ENCODE data around the gene ENPP3. TPM values are rescaled to one million over a fixed set of nuclear protein-coding genes. Genes with fewer than 3 reads are reported as not detected.

Gene ENPP3
- total RNA-seq, 1 donor from 2014 or later, result not detected

DNA sequence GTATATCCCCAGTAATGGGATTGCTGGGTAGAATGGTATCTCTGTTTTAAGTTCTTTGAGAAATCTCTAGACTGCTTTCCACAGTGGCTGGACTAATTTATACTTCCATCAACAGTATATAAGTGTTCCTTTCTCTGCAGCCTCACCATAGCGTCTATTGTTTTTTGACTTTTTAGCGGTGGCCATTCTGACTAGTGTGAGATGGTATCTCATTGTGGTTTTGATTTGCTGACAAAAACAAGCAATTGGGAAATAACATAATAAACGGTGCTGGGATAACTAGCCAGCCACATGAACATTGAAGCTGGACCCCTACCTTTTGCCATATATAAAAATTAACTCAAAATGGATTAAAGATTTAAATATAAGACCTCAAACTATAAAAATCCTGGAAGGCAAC is 49.9 kb downstream of the ENPP3 start:
- H3K9me3 Mint-ChIP-seq (ENCODE audit: low read depth), result no peaks in the 10 kb centered on the region

DNA sequence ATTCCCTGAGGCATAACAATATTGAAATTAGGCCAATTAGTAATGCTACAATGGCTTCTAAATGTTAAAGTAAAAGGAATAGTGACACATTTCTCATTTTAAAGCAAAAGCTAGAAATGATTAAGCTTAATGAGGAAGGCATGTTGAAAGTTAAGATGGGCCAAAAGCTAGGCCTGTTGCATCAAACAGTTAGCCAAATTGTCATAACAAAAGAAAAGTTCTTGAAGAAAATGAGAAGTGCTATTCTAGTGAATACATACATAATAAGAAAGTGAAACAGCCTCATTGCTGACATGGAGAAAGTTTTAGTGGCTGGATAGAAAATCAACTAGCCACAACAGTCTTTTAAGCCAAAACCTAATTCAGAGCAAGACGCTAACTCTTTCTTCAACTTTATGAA is 51.2 kb downstream of the ENPP3 start:
- H3K36me3 Mint-ChIP-seq (ENCODE audit: low read depth), result no peaks in the 10 kb centered on the region

More for the DNA sequence above, 49.9 kb downstream of the ENPP3 start:
- no peak overlapping the region for H3K27ac Mint-ChIP-seq (ENCODE audit: unreplicated experiment)
- peaks cover 4% of the 10 kb centered on the region for H3K4me1 Mint-ChIP-seq (ENCODE audit: low read depth)
- DNase-seq (ENCODE audit: low spot score), result no peak
- no peaks in the 10 kb centered on the region for H3K36me3 Mint-ChIP-seq (ENCODE audit: low read depth)
- TF ChIP-seq, protein P1, sequence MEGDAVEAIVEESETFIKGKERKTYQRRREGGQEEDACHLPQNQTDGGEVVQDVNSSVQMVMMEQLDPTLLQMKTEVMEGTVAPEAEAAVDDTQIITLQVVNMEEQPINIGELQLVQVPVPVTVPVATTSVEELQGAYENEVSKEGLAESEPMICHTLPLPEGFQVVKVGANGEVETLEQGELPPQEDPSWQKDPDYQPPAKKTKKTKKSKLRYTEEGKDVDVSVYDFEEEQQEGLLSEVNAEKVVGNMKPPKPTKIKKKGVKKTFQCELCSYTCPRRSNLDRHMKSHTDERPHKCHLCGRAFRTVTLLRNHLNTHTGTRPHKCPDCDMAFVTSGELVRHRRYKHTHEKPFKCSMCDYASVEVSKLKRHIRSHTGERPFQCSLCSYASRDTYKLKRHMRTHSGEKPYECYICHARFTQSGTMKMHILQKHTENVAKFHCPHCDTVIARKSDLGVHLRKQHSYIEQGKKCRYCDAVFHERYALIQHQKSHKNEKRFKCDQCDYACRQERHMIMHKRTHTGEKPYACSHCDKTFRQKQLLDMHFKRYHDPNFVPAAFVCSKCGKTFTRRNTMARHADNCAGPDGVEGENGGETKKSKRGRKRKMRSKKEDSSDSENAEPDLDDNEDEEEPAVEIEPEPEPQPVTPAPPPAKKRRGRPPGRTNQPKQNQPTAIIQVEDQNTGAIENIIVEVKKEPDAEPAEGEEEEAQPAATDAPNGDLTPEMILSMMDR (IDR thresholded peaks at IDR 0.05), result no peak
- H3K4me3 Mint-ChIP-seq (ENCODE audit: unreplicated experiment), result no peak overlapping the region
- no peaks in the 10 kb centered on the region for H3K27me3 Mint-ChIP-seq (ENCODE audit: low read depth)

DNA sequence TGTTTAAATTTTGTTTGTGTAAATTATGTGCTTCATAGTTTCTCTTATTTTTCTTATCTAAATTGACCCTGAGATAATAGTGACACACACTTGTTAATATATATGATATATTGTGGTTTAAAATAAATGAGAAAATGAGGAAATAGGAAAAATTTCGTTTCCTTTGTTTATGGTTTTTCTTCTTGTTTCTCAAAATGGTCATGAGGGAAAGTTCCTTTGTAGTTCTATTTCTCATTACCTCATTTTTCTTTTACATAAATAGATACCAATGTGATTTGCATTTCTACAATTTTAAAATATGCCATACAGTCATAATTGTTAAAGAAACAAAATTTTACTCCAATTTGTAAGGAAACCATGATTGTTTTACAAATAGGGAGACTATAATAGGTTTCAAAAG is 54.9 kb downstream of the ENPP3 start:
- no peaks in the 10 kb centered on the region for H3K36me3 Mint-ChIP-seq (ENCODE audit: low read depth)
- TF ChIP-seq, protein P1 (IDR thresholded peaks at IDR 0.05), result no peak
- no peaks in the 10 kb centered on the region for H3K27me3 Mint-ChIP-seq (ENCODE audit: low read depth)
- no peaks in the 10 kb centered on the region for H3K9me3 Mint-ChIP-seq (ENCODE audit: low read depth)
- no peak for DNase-seq (ENCODE audit: low spot score)
- H3K27ac Mint-ChIP-seq (ENCODE audit: unreplicated experiment), result no peak overlapping the region
- H3K4me3 Mint-ChIP-seq (ENCODE audit: unreplicated experiment), result no peak overlapping the region
- H3K4me1 Mint-ChIP-seq (ENCODE audit: low read depth), result no peaks in the 10 kb centered on the region

More for the DNA sequence above, 51.2 kb downstream of the ENPP3 start:
- Mint-ChIP-seq H3K27me3 (ENCODE audit: low read depth) (no peaks in the 10 kb centered on the region), H3K4me3 (ENCODE audit: unreplicated experiment) (no peak overlapping the region), H3K27ac (ENCODE audit: unreplicated experiment) (no peak overlapping the region), H3K4me1 (ENCODE audit: low read depth) (no peaks in the 10 kb centered on the region), H3K9me3 (ENCODE audit: low read depth) (no peaks in the 10 kb centered on the region)
- TF ChIP-seq, protein P1 (IDR thresholded peaks at IDR 0.05), result no peak
- DNase-seq (ENCODE audit: low spot score), result no peak

DNA sequence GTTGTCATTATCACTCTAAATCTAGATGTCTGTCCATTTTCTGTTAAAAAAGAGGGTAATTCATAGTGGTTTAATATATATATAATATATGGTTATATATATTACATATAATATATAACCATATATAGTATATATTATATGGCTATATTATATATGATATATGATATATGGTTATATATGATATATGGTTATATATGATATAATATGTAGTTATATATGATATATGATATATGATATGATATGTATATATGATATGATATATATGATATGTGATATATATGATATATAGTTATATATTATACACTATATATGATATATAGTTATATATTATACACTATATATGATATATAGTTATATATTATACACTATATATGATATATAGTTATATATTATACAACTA is 55.5 kb downstream of the ENPP3 start:
- Mint-ChIP-seq H3K4me3 (ENCODE audit: unreplicated experiment) (no peak overlapping the region), H3K36me3 (ENCODE audit: low read depth) (no peaks in the 10 kb centered on the region), H3K27ac (ENCODE audit: unreplicated experiment) (no peak overlapping the region), H3K9me3 (ENCODE audit: low read depth) (no peaks in the 10 kb centered on the region), H3K4me1 (ENCODE audit: low read depth) (no peaks in the 10 kb centered on the region), H3K27me3 (ENCODE audit: low read depth) (no peaks in the 10 kb centered on the region)
- TF ChIP-seq, protein P1 (IDR thresholded peaks at IDR 0.05), result no peak
- DNase-seq (ENCODE audit: low spot score), result no peak

DNA sequence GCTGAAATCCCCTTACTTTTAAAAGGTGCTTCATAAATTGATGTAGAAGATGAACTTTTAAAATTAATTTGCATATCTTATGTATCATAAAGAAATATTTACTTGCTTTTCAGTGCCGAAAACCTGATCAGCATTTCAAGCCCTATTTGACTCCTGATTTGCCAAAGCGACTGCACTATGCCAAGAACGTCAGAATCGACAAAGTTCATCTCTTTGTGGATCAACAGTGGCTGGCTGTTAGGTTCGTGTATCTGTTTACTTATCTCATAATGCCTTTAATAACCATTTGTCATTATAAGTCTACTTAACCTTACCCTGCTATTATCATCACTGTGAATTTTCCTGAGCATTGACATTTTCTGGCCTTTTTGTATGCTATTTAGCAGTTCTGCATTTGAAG is 56.3 kb downstream of the ENPP3 start:
- TF ChIP-seq, protein P1 (IDR thresholded peaks at IDR 0.05), result no peak
- H3K9me3 Mint-ChIP-seq (ENCODE audit: low read depth), result no peaks in the 10 kb centered on the region
- no peaks in the 10 kb centered on the region for H3K27me3 Mint-ChIP-seq (ENCODE audit: low read depth)

More for the DNA sequence above, 56.3 kb downstream of the ENPP3 start:
- no peak for DNase-seq (ENCODE audit: low spot score)
- no peak overlapping the region for H3K4me3 Mint-ChIP-seq (ENCODE audit: unreplicated experiment)
- no peaks in the 10 kb centered on the region for H3K36me3 Mint-ChIP-seq (ENCODE audit: low read depth)
- no peak overlapping the region for H3K27ac Mint-ChIP-seq (ENCODE audit: unreplicated experiment)
- no peaks in the 10 kb centered on the region for H3K4me1 Mint-ChIP-seq (ENCODE audit: low read depth)

Data from chondrocyte (in vitro differentiated cells).